Panc1 (cell line): ENCODE results near the gene PREP.

Source experiments
- CTCF ChIP-seq: fragments of 450-650 bp; IDR thresholded peaks from 2 replicates; pipeline ENCODE4 v1.5.1; 2017; ENCODE audit warnings: mild to moderate bottlenecking
- POLR2AphosphoS5 ChIP-seq: IDR thresholded peaks from 2 replicates; pipeline ENCODE4 v1.6.1; 2012; ENCODE audit warnings: mild to moderate bottlenecking, low read depth, low read length, moderate library complexity
- TCF7L2 ChIP-seq: IDR thresholded peaks from 2 replicates; pipeline ENCODE4 v1.6.1; 2011; ENCODE audit warnings: mild to moderate bottlenecking, low read depth, low read length, inconsistent platforms

GRCh38 chr6:105442369-105442768 is 39.5 kb upstream of the PREP start:
- TF ChIP-seq CTCF (no peak), POLR2AphosphoS5 (no peak), TCF7L2 (no peak)
